Measurements from ENCODE around the gene SOX15.

DNA sequence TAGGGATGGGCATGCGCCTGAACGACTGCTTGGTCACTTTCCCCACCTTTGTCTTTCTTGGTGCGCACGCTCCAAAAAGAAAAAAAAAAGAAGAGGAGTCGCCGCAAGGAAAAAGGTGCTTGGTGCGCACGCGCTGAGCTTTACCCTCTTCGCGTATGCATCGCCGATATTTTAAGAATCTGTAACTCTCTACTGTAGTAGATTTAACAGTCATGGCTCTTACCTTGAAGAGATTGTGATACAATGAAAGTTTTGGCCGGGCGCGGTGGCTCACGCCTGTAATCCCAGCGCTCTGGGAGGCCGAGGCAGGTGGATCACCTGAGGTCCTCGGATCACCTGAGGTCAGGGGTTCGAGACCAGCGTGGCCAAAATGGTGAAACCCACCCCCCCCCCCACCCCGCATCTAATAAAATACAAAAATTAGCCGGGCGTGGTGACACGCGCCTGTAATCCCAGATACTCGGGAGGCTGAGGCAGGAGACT lies 25.4 kb upstream of the SOX15 start:
- no peak for TF ChIP-seq EP300 (IDR thresholded peaks at IDR 0.05; ENCODE audit: low read depth)
- TF ChIP-seq, protein P1, sequence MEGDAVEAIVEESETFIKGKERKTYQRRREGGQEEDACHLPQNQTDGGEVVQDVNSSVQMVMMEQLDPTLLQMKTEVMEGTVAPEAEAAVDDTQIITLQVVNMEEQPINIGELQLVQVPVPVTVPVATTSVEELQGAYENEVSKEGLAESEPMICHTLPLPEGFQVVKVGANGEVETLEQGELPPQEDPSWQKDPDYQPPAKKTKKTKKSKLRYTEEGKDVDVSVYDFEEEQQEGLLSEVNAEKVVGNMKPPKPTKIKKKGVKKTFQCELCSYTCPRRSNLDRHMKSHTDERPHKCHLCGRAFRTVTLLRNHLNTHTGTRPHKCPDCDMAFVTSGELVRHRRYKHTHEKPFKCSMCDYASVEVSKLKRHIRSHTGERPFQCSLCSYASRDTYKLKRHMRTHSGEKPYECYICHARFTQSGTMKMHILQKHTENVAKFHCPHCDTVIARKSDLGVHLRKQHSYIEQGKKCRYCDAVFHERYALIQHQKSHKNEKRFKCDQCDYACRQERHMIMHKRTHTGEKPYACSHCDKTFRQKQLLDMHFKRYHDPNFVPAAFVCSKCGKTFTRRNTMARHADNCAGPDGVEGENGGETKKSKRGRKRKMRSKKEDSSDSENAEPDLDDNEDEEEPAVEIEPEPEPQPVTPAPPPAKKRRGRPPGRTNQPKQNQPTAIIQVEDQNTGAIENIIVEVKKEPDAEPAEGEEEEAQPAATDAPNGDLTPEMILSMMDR (IDR thresholded peaks at IDR 0.05), result no peak
